ENCODE results near the gene METAP2.
"Not testable (repeated sequence)": the region's sequence is repeated elsewhere in the genome, so short reads cannot be mapped to it uniquely, and the experiment has no call there.

Gene METAP2

GRCh38 chr12:95473884-95474659 is at the start of gene METAP2:
METAP2 (plus strand) TSS chr12:95474152; CDS start chr12:95474180, 28 bp downstream.
- peak; percentile 96 to 98 for DNase-seq

GRCh38 chr12:95424271-95424994 is 49.5 kb upstream of the METAP2 start:
- no peak for DNase-seq

- DNase-seq, result no peak
Measured at GRCh38 chr12:95429172-95429510, 44.8 kb upstream of the METAP2 start.

- DNase-seq, result no peak
Measured at GRCh38 chr12:95431120-95431519, 42.8 kb upstream of the METAP2 start.

- no peak for DNase-seq
Measured at GRCh38 chr12:95435355-95435754, 38.6 kb upstream of the METAP2 start.

- no peak for DNase-seq
Measured at GRCh38 chr12:95437565-95437964, 36.4 kb upstream of the METAP2 start.

GRCh38 chr12:95439461-95440230 is 34.3 kb upstream of the METAP2 start:
- no peak for DNase-seq

GRCh38 chr12:95440401-95440800 is 33.6 kb upstream of the METAP2 start:
- DNase-seq, result no peak

- no peak for DNase-seq
Measured at GRCh38 chr12:95443459-95443858, 30.5 kb upstream of the METAP2 start.

GRCh38 chr12:95445099-95445498 is 28.9 kb upstream of the METAP2 start:
- DNase-seq, result not testable (repeated sequence)

- DNase-seq, result no peak
Measured at GRCh38 chr12:95445884-95446505, 28.0 kb upstream of the METAP2 start.

GRCh38 chr12:95446506-95446900 is 27.4 kb upstream of the METAP2 start:
- no peak for DNase-seq

- DNase-seq, result not testable (repeated sequence)
Measured at GRCh38 chr12:95449656-95450055, 24.3 kb upstream of the METAP2 start.

GRCh38 chr12:95452501-95452900 is 21.5 kb upstream of the METAP2 start:
- not testable (repeated sequence) for DNase-seq

GRCh38 chr12:95453881-95454280 is 20.1 kb upstream of the METAP2 start:
- DNase-seq, result not testable (repeated sequence)

GRCh38 chr12:95454780-95455215 is 19.2 kb upstream of the METAP2 start:
- not testable (repeated sequence) for DNase-seq

GRCh38 chr12:95457605-95458004 is 16.3 kb upstream of the METAP2 start:
- not testable (repeated sequence) for DNase-seq

- no peak for DNase-seq
Measured at GRCh38 chr12:95458761-95459160, 15.2 kb upstream of the METAP2 start.

- DNase-seq, result no peak
Measured at GRCh38 chr12:95459310-95459709, 14.6 kb upstream of the METAP2 start.

- DNase-seq, result no peak
Measured at GRCh38 chr12:95460105-95460504, 13.8 kb upstream of the METAP2 start.

GRCh38 chr12:95460896-95461295 is 13.1 kb upstream of the METAP2 start:
- DNase-seq, result no peak

GRCh38 chr12:95462081-95462480 is 11.9 kb upstream of the METAP2 start:
- DNase-seq, result no peak

- DNase-seq, result no peak
Measured at GRCh38 chr12:95462551-95462950, 11.4 kb upstream of the METAP2 start.
